Measurements from ENCODE around the gene TAS2R13.

TAS2R13 gene

GRCh38 chr12:10867381-10867780 lies 42.0 kb downstream of the TAS2R13 start:
- no peak for DNase-seq (ENCODE audit: low read depth)

GRCh38 chr12:10863512-10864218 lies 45.7 kb downstream of the TAS2R13 start:
- DNase-seq (ENCODE audit: low read depth): no peak

GRCh38 chr12:10861366-10861765 lies 48.0 kb downstream of the TAS2R13 start:
- DNase-seq (ENCODE audit: low read depth): no peak

All from stimulated activated CD8-positive, alpha-beta memory T cell treated with anti-CD3 and anti-CD28 coated beads, Interleukin-4, amount 100 ng/mL, for 24 hours (primary cell).